ENCODE measurements around the gene TMEM129. TPM values are rescaled to one million over a fixed set of nuclear protein-coding genes. Genes with fewer than 3 reads are reported as not detected.

Gene TMEM129
- polyA plus RNA-seq, 1 donor from 2014 or later: 42.1 TPM

GRCh38 chr4:1683736-1684505 is 37.2 kb downstream of the TMEM129 start, which contains the start of gene FAM53A:
Gene FAM53A, minus strand, starts transcription at chr4:1684313. Its CDS starts 15,572 bp downstream, at chr4:1668741.
- H3K9ac ChIP-seq (ENCODE audit: low read length): no peak within 1 kb of the TSS
- no peak for TF ChIP-seq REST (IDR thresholded peaks at IDR 0.05; ENCODE audit: borderline replicate concordance)
- no peak for TF ChIP-seq EZH2 (IDR thresholded peaks at IDR 0.05; ENCODE audit: borderline replicate concordance, insufficient read depth, low read length, poor library complexity, severe bottlenecking)
- no peak for TF ChIP-seq TAF1 (IDR thresholded peaks at IDR 0.05; ENCODE audit: low read depth)
- TF ChIP-seq EP300 (conservative IDR thresholded peaks at IDR 0.05; ENCODE audit: poor library complexity, severe bottlenecking): no peak
- no peak for TF ChIP-seq POLR2AphosphoS5 (IDR thresholded peaks at IDR 0.05)
- TF ChIP-seq RAD21 (conservative IDR thresholded peaks at IDR 0.05): no peak
- no peak for TF ChIP-seq CTCF (IDR thresholded peaks at IDR 0.05; ENCODE audit: poor library complexity, severe bottlenecking)
- no peak for TF ChIP-seq SMC3 (conservative IDR thresholded peaks at IDR 0.05; ENCODE audit: poor library complexity)
- TF ChIP-seq MXI1 (conservative IDR thresholded peaks at IDR 0.05; ENCODE audit: poor library complexity, severe bottlenecking): no peak
- H3F3A ChIP-seq (ENCODE audit: insufficient read depth, low read length, poor library complexity, severe bottlenecking): no peaks in the 10 kb centered on the region
- peak within 1 kb of the TSS; percentile 57 for H3K4me3 ChIP-seq (ENCODE audit: low read length)
- no peaks in the 10 kb centered on the region for H3K79me2 ChIP-seq (replicated peaks; ENCODE audit: insufficient read depth, low read length)
- H3K27me3 ChIP-seq (ENCODE audit: insufficient read depth, low read depth, low read length): peaks cover 15% of the 10 kb centered on the region
- no peaks in the 10 kb centered on the region for H3K36me3 ChIP-seq (ENCODE audit: insufficient read depth, low read length)
- H4K20me1 ChIP-seq (ENCODE audit: insufficient read depth): no peaks in the 10 kb centered on the region
- no peaks in the 10 kb centered on the region for H3K9me2 ChIP-seq (ENCODE audit: insufficient read depth, low read length)
- H3K4me2 ChIP-seq (ENCODE audit: low read length): no peak within 1 kb of the TSS
- H2AFZ ChIP-seq (ENCODE audit: low read depth, low read length): no peak within 1 kb of the TSS
- no peak within 1 kb of the TSS for H3K27ac ChIP-seq (ENCODE audit: low read length)
- H3K9me3 ChIP-seq (ENCODE audit: low read length): no peaks in the 10 kb centered on the region

DNA sequence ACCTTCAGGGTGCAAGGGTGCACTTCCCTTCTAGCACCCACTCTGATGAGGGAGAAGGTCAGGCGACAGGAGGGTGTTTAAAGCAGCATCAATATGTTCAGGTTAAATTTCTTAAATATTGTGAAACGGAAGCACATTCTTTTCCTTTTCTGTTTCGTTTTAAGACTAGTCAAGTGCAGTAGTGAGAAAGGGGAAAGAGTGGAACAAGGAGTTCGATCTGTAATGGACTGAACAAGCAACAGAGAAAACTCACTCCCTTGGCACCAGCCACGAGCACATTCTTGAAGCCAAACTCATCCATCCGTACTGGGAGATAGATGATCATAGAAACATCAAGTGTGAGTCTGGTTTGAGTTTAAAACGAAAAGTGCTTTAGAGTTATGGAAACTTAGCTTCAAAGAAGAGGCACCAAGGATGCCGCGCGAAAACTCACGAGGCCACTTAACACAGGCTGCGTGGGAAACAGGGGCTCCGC is 37.8 kb downstream of the TMEM129 start:
- Histone ChIP-seq H3K9ac (ENCODE audit: low read length) (no peak overlapping the region), H3K27ac (ENCODE audit: low read length) (no peak overlapping the region)

More for the DNA sequence above, 37.8 kb downstream of the TMEM129 start:
- Histone ChIP-seq H3K4me2 (ENCODE audit: low read length) (no peak overlapping the region), H3K79me2 (replicated peaks; ENCODE audit: insufficient read depth, low read length) (no peaks in the 10 kb centered on the region), H3K4me3 (ENCODE audit: low read length) (peak overlapping the region; percentile 57), H3F3A (ENCODE audit: insufficient read depth, low read length, poor library complexity, severe bottlenecking) (no peaks in the 10 kb centered on the region), H2AFZ (ENCODE audit: low read depth, low read length) (no peak overlapping the region), H3K9me3 (ENCODE audit: low read length) (no peaks in the 10 kb centered on the region), H3K27me3 (ENCODE audit: insufficient read depth, low read depth, low read length) (peaks cover 15% of the 10 kb centered on the region), H3K9me2 (ENCODE audit: insufficient read depth, low read length) (no peaks in the 10 kb centered on the region), H4K20me1 (ENCODE audit: insufficient read depth) (no peaks in the 10 kb centered on the region), H3K36me3 (ENCODE audit: insufficient read depth, low read length) (no peaks in the 10 kb centered on the region)
- TF ChIP-seq POLR2AphosphoS5 (IDR thresholded peaks at IDR 0.05): peak; percentile 9
- no peak for TF ChIP-seq RAD21 (conservative IDR thresholded peaks at IDR 0.05)
